GF-D8 (cell line): ENCODE results near the gene ZFP36L1.

Experiments
- DNase-seq: peaks from one replicate; lab custom pipeline; 2025; lab: John Stamatoyannopoulos, UW

ZFP36L1 gene

GRCh38 chr14:68792979-68793733 is at the start of gene ZFP36L1:
Gene ZFP36L1, minus strand, starts transcription at chr14:68793067. Its CDS starts 129 bp downstream, at chr14:68792938.
- DNase-seq = peak; percentile 92

- DNase-seq = no peak
Observed at GRCh38 chr14:68842298-68842697, 49.4 kb upstream of the ZFP36L1 start.

- no peak for DNase-seq
Observed at GRCh38 chr14:68841016-68841809, 48.3 kb upstream of the ZFP36L1 start.

- no peak for DNase-seq
Observed at GRCh38 chr14:68840454-68840853, 47.6 kb upstream of the ZFP36L1 start.

GRCh38 chr14:68836082-68836481 is 43.2 kb upstream of the ZFP36L1 start:
- DNase-seq = no peak

GRCh38 chr14:68834816-68835215 is 41.9 kb upstream of the ZFP36L1 start:
- DNase-seq = no peak

GRCh38 chr14:68828698-68829097 is 35.8 kb upstream of the ZFP36L1 start:
- no peak for DNase-seq

GRCh38 chr14:68825729-68826128 is 32.9 kb upstream of the ZFP36L1 start:
- DNase-seq = no peak

- no peak for DNase-seq
Observed at GRCh38 chr14:68824517-68825347, 31.9 kb upstream of the ZFP36L1 start.

GRCh38 chr14:68824207-68824516 is 31.3 kb upstream of the ZFP36L1 start:
- no peak for DNase-seq

GRCh38 chr14:68823434-68824206 is 30.8 kb upstream of the ZFP36L1 start:
- no peak for DNase-seq

- DNase-seq = no peak
Observed at GRCh38 chr14:68822926-68823325, 30.1 kb upstream of the ZFP36L1 start.

- no peak for DNase-seq
Observed at GRCh38 chr14:68822132-68822651, 29.3 kb upstream of the ZFP36L1 start.

GRCh38 chr14:68820999-68821683 is 28.3 kb upstream of the ZFP36L1 start:
- DNase-seq = no peak

GRCh38 chr14:68820536-68820935 is 27.7 kb upstream of the ZFP36L1 start:
- no peak for DNase-seq

GRCh38 chr14:68820119-68820518 is 27.3 kb upstream of the ZFP36L1 start:
- no peak for DNase-seq

GRCh38 chr14:68819260-68819691 is 26.4 kb upstream of the ZFP36L1 start:
- DNase-seq = no peak

- no peak for DNase-seq
Observed at GRCh38 chr14:68817506-68818212, 24.8 kb upstream of the ZFP36L1 start.

- no peak for DNase-seq
Observed at GRCh38 chr14:68816943-68817430, 24.1 kb upstream of the ZFP36L1 start.
